ENCODE data around the gene ICAM3. TPM values are rescaled to one million over a fixed set of nuclear protein-coding genes. Genes with fewer than 3 reads are reported as not detected.

ICAM3 gene
- polyA plus RNA-seq, 1 of the 3 experiments (the other 2 are of a cell fraction), result 15.6 TPM

GRCh38 chr19:10286803-10287737, 52.4 kb downstream of the ICAM3 start, which contains the start of gene ICAM4:
Gene ICAM4, plus strand, starts transcription at chr19:10286955. Its CDS starts 58 bp downstream, at chr19:10287013.
- no peaks in the 10 kb centered on the region for H3K79me2 ChIP-seq (ENCODE audit: insufficient read depth)
- no peaks in the 10 kb centered on the region for H3K9me3 ChIP-seq
- H3K4me1 ChIP-seq (ENCODE audit: control insufficient read depth in 1 of 2, insufficient read depth in 2 of 2, low read depth in 1 of 2, low read length in 1 of 2), result peaks cover 0 to 29% of the 10 kb centered on the region in 2 experiments; a peak in 1 of 4 replicates
- 55% methylated on average over 26 of the region's 59 CpGs for WGBS (ENCODE audit: low lambda C conversion rate)
- no peak within 1 kb of the TSS for H2AFZ ChIP-seq (ENCODE audit: low read depth)
- H3K27me3 ChIP-seq (ENCODE audit: insufficient read depth), result no peaks in the 10 kb centered on the region; the same call in 1 of the 2 replicates
- H3K4me3 ChIP-seq (ENCODE audit: low read depth in 2 of 2, low read length in 1 of 2), result no peak within 1 kb of the TSS
- no peaks in the 10 kb centered on the region for H3K36me3 ChIP-seq (replicated peaks in 1 of 2; ENCODE audit: control insufficient read depth in 1 of 2, insufficient read depth in 2 of 2, low read length in 1 of 2)
- H3K9ac ChIP-seq, result no peak within 1 kb of the TSS
- POLR2A ChIA-PET, result no interaction called here
- no peak within 1 kb of the TSS for H3K4me2 ChIP-seq
- peak; percentile 64 for DNase-seq
- no peaks in the 10 kb centered on the region for H4K20me1 ChIP-seq (ENCODE audit: insufficient read depth)
- no peak within 1 kb of the TSS for H3K27ac ChIP-seq (ENCODE audit: low read depth in 2 of 2, low read length in 1 of 2)
- peaks cover 6% of the 10 kb centered on the region for H3F3A ChIP-seq (replicated peaks; ENCODE audit: insufficient read depth)
- H3K9me2 ChIP-seq, result no peaks in the 10 kb centered on the region
- CTCF ChIA-PET, result interaction anchor here (1.0 to 7.4 kb wide), 8 partner anchors 18 to 137 kb away, joined by 3 to 65 read pairs (median 9); partner anchors contain the start of gene ICAM1
- TF ChIP-seq FOXJ3 (CRISPR knock-in tag; IDR thresholded peaks at IDR 0.05) (no peak), CHD2 (IDR thresholded peaks at IDR 0.05; ENCODE audit: low read length, partially characterized antibody) (no peak), MXI1 (IDR thresholded peaks at IDR 0.05; ENCODE audit: low read depth, low read length) (no peak), RCOR1 (IDR thresholded peaks at IDR 0.05; ENCODE audit: low read length) (no peak), NFIC (IDR thresholded peaks at IDR 0.05; ENCODE audit: borderline replicate concordance) (no peak), USF1 (IDR thresholded peaks at IDR 0.05; ENCODE audit: borderline replicate concordance, low read depth) (no peak), SMC3 (IDR thresholded peaks at IDR 0.05; ENCODE audit: low read depth, low read length) (no peak), TAF1 (IDR thresholded peaks at IDR 0.05; ENCODE audit: borderline replicate concordance, low read depth, low read length) (no peak), MAX (IDR thresholded peaks at IDR 0.05; ENCODE audit: low read depth) (no peak), MEF2A (IDR thresholded peaks at IDR 0.05; ENCODE audit: borderline replicate concordance, low read depth) (no peak), RAD21 (IDR thresholded peaks at IDR 0.05; ENCODE audit: low read length) (no peak), NRF1 (IDR thresholded peaks at IDR 0.05; ENCODE audit: low read depth, low read length) (no peak), SIN3A (IDR thresholded peaks at IDR 0.05; ENCODE audit: borderline replicate concordance, low read depth, low read length) (no peak), RXRA (IDR thresholded peaks at IDR 0.05; ENCODE audit: borderline replicate concordance, low read depth) (no peak), TEAD4 (IDR thresholded peaks at IDR 0.05; ENCODE audit: borderline replicate concordance, insufficient read depth) (no peak), ZBTB33 (IDR thresholded peaks at IDR 0.05; ENCODE audit: borderline replicate concordance, low read depth) (no peak), JUND (IDR thresholded peaks at IDR 0.05) (no peak)
